ENCODE measurements around the gene MRPL39.
"Not testable (repeated sequence)": the region's sequence is repeated elsewhere in the genome, so short reads cannot be mapped to it uniquely, and the experiment has no call there.

Gene MRPL39

DNA sequence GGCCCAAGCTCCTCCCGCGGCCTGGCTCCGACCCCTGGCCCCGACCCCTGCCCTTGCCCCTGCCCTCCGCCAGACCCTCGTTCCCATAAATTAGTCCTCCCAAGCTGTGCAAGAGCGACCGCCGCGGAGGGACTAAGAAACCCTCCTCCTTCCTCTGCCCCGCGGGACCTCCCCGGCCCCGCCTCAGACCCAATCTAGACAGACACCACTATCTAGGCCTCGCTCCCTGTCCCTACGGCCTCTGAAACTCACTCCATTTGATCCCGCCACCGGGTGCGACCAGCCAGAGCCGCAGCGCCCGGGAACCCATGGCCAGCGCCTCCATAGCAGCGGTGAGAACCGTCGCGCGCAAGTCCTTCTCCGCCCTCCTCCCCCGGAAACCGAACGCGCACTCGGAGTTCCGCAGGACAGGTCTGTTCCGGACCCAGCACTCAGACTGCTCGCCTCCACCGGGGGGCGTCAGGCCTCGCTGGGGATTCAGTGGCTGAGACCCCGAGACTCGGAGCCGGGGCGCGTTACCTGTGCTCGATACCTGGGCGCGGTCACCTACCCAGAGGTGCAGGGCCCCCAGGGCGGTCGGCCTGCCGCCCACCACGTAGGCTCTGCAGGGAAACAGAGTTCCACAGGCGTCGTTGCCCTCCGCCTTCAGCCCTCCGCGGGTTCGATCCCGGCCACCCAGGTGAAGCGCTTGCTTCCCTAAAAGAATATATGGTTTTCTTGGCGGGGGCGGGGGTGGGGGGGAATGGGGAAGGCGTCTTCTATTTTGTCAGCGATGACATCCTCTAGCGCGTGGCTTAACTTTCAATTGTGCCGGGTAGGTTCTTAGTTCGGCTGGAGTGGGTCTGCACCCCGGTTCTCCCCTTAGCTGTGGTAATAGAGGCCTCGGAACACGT, at the start of gene MRPL39:
Gene MRPL39, minus strand, starts transcription at position 331 of the 893 bp plus-strand sequence. Its CDS starts 6 bp downstream, at position 325.
- peak; percentile 76 for DNase-seq

DNA sequence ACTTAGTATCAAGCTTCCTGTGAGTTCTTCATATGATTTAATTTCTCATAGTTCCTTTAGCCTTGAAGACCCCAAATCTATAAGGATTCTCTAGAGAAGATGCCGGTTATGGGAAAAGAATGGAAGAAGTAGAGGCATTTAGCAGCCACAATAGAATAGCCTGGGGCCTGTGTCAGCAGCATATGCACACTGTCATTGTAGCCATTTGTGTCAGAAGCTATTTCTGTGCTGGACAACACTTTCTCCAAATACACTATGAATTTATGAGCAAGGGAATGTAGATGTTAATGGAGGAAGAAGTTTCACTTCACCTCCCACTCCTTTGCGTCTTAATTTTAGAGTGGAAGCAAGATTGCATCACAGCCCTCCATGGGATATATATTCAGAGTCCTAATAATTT, 49.1 kb upstream of the MRPL39 start:
- no peak for DNase-seq

DNA sequence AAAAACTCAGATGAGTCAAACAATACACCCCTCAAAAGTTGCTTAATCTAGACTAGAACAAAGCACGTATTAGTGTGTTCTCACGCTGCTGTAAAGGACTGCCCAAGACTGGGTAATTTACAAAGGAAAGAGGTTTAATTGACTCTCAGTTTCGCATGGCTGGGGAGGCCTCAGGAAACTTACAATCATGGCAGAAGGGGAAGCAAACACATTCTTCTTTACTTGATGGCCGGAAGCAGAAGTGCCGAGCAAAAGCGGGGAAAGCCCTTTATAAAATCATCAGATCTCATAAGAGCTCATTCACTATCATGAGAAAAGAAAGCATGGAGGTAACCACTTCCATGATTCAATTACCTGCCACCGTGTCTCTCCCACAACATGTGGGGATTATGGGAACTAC, 41.9 kb upstream of the MRPL39 start:
- DNase-seq = no peak

DNA sequence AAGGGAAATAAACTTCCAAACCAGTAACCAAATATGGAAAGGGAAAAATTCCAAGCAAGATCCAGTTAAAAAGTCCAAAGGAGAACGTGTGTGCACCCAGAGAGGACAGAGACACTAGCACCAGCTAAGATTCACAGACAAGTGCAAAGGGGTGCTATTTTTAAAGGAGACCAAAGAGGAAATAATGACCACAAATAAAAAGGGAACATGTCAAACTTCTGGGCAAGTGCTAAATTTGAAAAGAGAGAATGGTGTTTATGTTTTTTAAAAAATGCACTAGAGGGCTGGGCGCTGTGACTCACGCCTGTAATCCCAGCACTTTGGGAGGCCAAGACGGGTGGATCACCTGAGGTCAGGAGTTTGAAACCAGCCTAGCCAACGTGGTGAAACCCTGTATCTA, 40.4 kb upstream of the MRPL39 start:
- no peak for DNase-seq

DNA sequence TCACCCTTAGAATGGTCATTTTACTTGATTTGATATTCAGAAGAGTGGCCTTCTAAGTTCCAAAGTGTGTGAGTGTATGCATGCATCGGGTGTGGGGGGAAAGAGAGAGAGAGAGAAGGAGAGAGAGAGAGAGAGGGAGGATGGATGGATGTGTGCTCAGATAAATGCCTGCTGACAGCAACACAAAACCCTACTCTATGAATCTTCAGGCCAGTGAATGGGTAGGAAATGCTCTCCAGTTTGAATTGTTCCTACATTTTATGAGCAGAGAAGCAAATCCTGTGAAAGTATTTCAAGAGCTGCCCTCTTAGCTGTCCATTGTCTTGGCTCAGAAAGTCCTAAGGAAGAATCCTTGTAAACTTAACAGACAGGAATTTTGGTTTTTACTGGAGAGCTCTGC, 39.2 kb upstream of the MRPL39 start:
- no peak for DNase-seq

DNA sequence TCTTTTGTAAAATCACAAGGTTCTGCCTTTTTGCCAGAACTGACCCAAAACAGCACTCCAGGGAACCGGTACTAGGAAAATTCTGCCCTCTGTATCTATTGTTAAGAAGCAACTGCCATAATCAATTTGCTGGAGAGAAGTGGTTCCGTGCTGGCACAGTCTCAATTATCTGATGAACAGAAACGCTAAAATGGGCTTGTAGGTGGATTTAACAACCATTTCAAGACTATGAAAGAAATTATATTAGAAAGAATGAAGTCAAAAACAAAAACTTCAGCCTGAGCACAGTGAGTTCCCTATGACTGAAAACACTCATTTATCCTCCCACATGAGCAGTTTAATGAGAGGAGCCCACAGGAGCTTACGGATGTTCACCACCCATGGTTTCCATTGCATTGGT, 36.2 kb upstream of the MRPL39 start:
- no peak for DNase-seq

DNA sequence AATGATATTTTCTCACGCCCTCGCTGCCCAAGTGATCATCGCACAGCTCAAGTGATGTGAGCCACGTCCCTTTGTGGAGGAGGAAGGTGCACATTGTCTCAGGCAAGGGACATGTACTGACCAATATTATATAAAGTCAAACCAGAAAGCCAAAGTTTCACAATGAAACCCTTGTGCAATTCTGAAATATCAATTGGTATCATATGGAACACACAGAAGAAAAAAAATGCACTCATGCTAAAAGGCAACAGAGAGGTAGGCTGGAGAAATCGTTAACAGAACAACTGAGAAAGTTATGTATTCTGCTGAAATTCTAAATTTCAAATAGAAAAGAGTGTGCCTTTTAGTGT, 33.6 kb upstream of the MRPL39 start:
- DNase-seq = no peak

DNA sequence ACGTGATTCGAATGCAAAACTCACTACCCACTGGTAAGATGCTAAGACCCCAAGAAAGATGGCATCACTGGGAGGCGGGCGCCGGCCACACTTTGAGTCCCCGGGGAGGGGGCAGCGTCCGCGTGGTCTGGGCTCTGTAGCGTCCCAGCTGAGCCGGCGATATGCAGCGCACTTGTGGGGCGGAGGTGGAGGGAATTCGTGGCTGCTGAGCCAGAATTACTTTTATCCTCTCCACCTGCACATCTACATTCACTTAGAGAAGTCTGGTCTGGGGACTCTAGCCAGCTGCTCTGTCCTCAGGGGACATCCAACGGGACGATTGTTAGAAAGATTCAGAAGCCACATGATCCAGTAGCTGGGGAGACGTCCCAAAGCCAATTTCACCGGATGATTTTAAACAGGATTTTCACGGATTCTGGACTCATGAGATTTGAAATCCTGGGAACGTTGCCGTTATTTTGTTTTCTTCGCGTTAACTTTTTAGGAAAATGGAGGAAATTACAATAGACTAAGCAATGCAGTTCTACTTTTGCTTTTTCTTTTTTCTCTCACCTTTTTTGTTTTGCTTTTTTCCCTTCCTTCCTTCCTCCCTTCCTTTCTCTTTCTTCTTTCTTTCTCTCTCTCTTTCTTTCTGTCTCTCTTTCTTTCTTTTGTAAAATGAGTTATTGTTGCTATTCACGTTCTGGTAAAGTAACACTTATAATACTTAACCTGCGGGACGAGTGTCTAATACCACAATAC, 33.1 kb upstream of the MRPL39 start:
- peak; percentile 30 for DNase-seq

DNA sequence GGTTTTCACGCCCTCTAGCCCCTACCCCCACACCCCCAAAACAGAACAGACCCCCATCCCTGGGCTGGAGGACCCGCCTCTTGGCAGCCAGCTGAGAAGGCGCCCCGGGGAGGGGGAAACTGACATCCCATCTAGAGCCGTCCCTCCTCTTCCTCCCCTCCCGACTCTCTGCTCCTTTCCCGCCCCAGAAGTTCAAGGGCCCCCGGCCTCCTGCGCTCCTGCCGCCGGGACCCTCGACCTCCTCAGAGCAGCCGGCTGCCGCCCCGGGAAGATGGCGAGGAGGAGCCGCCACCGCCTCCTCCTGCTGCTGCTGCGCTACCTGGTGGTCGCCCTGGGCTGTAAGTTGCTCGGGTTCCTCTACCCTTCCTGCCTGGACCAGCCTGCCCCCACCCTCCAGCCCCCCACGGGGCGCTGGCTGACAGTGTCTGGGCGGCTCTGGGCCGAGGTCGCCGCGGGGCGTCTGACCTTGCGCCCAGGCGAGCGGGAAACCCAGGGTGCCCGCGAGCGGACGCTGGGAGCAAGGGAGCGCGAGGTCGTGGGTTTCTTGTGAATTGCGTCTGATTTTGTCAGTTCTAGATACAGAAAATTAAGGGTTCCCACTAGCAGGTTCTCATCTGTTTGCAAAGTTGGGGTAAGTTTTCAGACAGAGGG, 32.4 kb upstream of the MRPL39 start:
- peak; percentile 39 for DNase-seq

DNA sequence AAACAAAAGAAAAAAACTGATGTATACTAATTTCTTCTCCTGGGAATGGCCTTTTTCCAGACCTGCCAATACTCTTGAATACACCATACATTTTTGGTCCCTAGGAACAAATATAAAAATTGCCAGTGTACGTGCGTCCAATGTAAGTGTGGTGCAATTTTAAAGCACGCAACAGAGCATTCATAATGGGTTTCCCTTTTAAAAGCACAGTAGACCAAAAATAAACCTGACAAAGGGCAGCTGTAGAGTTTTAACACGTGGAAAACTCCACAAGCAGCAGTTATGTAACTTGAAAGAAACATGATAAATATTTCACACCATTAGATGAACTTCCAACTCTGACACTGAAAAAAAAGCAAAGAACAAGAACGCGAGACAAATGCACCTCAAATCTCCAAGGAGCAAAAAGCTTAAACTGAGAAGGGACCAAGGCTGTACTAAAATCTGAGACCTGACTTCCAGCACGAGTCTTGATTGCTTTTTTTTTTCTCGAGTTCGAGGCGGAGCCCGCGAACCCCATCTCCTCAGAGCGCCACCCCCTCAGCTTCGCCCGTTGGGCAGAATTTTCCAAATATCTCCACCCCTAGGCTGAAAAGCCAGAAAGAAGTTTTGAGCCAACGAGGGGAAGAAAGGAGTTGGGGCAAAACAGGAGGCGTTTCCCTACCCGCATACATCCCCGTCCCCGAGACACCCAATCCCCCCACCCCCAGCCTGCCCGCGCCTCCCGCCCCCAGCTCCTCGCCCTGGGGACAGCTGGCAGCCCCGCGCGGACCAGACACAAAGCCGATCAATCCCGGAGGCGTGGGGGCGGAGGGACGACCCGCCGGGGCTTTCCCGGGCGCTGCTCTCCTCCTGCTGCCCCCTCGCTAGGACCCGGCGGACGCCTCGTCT, 31.6 kb upstream of the MRPL39 start, which contains the start of gene JAM2:
Gene JAM2, plus strand, starts transcription at position 599 of the 891 bp plus-strand sequence. CDS start 564 bp downstream, outside the sequence.
- DNase-seq = peak; percentile 50

DNA sequence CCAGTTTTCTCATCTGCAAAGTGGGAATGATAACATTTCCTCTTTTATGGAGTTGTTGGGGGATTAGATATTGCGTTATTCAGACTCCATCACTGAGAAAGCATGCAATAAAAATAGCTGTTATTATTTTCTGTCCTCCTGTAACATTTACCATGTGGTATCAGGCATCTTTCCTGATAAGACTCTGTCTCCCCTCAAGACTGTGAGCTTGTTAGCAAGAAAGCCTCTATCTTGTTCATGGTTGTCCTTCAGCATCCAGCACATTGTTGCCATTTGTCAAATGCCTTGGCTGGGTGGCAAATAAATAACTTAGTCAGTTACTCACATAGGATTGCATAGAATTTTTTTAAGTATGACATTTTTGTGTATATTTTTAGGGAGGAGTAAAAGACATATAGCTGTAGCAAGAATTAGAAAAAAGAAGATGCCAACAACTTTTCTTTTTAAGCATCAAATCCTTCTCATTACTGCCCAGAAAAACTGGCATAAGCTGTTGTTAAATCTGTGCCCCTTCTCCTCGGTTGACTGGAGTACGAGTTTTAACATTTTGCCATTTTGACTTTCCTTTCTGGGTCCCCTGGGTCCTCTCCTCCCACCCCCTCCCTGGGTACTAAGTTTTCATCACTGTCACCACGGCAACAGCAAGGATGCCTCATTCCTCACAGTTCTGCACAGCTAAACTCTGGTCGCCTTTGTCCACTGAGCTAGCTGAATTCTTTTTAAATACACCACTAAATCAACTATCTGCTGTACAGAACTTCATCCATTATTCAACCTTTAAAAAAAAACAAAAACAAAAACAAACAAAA, 30.8 kb upstream of the MRPL39 start:
- DNase-seq = no peak

DNA sequence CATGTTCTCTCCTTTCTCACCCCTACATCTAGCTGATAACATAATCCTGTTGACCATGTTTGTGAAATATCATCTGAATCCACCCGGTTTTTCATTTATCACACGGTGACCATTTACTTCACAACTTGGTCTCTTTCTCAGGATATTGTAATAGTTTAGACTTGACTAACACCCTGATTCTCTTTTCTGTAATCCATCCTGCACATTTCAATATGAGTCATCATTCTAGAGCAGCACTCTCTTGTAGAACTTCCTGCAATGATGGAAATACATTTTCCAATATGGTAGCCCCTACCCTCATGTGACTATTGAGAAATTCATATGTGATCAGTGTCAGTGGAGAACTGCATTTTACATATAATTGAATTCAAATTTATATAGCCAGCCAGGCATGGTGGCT, 29.4 kb upstream of the MRPL39 start:
- DNase-seq = no peak

DNA sequence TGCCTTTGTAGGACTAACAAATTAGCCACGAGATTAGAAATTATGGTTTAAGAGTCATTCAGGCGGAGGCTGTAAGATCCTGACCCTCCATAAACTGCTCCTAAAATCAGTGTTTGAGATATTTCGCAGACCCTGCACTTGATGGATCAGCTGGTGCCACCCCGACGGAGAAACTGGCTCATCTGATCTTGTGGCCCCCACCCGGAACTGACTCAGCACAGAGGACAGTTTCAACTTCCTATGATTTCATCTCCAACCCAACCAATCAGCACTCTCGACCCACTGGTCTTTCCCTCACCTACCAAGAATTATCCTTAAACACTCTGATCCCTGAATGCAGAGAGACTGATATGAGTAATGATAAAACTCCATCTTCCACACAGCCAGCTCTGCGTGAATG, 28.0 kb upstream of the MRPL39 start:
- DNase-seq = no peak

DNA sequence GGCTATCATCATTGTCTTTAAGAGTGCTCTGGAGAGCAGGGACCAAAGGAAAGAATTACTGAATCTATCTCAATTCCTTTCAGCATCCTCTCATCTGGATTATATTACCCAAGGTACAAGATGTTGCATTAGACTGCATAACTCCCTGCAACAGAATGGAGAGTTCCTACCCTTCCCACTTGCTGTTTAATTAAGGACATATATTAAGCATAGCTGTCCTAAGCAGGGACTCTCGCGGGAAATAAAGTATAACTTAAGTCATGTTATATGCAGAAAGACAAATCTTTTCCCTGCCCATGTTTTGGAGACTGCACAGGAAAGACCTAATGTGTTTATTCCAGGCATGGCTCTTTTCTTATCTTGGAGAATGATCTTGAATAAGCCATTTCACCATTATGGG, 25.0 kb upstream of the MRPL39 start:
- DNase-seq = no peak

DNA sequence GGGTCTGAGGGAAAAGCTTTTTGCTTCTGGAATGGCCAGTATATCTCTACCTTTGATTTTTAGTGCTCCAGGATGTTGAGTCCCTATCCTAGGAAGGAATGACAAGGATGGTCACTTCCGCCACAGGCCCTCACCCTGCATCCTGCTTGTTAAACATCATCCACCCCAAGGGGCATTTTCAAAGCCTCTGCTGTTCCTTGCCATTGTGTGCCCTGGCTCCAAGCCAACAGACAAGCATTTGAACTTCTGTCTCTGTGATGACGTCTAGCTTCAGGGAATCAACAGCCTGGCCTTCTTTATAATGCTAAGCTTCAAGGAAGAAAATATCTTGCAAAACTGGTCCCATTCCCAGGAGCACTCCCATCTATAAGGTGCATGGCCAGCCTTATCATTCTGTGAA, 19.5 kb upstream of the MRPL39 start:
- DNase-seq = no peak

DNA sequence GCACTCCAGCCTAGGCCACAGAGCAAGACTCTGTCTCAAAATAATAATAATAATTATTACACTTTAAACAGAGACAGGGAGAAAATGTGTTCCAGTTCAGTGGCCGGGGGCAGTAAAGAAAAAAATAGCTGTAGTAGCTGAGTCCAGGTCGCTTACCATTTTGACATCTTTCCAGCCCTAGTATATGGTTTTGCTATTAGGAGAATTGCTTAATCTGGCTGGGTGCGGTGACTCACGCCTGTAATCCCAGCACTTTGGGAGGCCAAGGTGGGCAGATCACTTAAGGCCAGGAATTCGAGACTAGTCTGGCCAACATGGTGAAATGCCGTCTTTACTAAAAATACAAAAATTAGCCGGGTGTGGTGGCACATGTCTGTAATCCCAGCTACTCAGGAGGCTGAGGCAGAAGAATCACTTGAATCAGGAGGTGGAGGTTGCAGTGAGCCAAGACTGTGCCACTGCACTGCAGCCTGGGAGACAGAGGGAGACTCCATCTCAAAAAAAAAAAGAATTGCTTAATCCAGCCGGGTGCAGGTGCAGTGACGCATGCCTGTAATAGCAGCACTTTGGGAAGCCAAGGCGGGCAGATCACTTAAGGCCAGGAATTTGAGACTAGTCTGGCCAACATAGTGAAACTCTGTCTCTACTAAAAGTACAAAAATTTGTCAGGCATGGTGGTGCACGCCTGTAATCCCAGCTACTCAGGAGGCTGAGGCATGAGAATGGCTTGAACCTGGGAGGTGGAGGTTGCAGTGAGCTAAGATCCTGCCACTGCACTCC, 18.7 kb upstream of the MRPL39 start:
- not testable (repeated sequence) for DNase-seq

DNA sequence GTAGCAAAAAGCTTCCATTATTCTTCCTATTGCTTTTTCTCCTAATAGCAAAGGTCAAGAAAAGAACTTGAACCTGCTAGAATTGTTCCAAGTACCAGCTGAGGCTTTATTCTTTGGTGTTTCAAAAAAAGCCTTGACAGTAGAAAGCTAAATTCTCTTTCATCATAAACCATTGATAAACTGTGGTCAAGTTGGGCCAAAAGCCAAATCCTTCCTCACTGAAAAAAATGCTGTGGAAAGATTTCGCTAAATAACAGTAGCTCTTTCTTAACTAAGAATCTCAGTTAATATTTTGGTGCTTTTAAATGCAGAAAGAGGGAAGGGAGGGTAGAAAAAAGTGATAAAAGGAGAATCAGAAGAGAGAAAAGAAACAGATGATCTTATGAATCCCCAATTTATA, 17.8 kb upstream of the MRPL39 start:
- no peak for DNase-seq

DNA sequence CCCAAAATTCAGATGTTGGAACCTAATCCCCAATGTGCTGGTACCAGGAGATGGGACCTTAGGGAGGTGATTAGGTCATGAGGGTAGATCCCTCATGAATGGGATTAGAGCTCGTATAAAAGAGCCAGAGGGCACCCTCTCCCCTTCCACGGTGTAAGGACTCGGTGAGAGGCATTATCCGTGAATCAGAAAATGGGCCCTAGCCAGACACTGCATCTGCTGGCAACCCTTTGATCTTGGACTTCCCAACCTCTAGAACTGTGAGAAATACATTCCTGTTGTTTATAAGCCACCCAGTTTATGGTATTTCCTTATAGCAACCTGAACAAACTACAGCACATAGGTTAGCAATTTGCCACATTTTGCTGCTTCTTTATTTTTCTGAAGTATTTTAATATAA, 17.2 kb upstream of the MRPL39 start:
- no peak for DNase-seq

DNA sequence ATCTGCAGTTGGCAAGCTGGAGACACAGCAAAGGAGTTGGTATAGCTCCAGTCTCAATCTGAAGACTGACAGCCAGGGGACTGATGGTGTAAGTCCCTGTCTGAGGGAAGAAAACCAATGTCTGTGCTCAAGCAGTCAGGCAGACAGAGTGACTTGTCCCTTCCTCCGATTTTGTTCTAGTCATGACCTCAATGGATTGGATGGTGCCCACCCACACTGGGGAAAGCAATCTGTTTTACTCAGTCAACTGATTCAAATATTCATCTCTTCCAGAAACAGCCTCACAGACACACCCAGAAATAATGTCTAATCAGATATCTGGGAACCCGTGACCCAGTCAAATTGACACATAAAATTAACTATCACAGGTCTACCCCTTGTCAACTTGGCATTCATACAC, 11.9 kb upstream of the MRPL39 start:
- no peak for DNase-seq

DNA sequence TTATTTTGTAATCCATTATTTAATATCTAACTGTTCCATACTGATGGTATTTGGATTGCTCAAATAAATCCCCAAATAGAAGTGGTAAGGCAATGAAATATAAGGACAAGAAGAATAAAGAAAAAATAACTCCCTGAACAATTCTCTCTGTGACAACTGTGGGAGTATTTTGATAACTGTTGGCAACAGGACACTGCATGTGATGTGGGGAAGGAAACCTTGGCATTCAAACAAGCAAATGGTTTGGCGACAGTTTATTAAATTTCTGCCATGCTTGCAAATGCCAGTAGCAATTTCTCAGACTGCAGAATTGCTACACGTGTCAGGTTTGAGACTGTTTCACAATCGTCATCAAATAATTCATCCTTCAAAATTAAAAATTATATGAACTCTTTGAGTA, 8.6 kb upstream of the MRPL39 start:
- no peak for DNase-seq

DNA sequence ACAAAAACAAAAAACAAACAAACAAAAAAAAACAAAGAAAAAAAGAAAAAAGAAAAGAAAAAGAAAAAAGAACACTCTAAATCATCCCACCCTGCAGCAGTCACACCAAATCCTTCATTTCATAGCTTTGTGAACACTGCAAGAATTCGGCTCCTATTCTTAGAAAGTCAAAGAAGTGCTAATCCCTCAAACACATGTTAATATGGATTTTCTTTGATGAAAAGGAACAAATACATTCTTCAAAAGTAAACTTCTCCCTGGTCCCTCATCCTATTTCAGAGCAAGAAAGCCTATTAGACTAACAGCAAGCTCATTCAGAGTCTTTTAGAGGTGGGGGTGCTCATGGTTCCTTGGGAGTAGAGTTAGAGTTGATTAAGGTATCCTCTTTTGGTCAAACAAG, 7.2 kb upstream of the MRPL39 start:
- no peak for DNase-seq

Data from NCI-H1105 treated with DMSO at 0.1 percent for 48 hours (cell line).